H1 (cell line): ENCODE measurements around the gene VPS37D. TPM values are rescaled to one million over a fixed set of nuclear protein-coding genes. Genes with fewer than 3 reads are reported as not detected.

ENCODE experiments used
- E2F6 ChIP-seq: IDR thresholded peaks from 2 replicates; pipeline ENCODE4 v1.6.1; 2012; ENCODE audit warnings: inconsistent platforms
- EGR1 ChIP-seq: IDR thresholded peaks from 2 replicates; pipeline ENCODE4 v1.6.1; 2011; ENCODE audit warnings: low read depth, low read length, borderline replicate concordance
- MAFK ChIP-seq: IDR thresholded peaks from 2 replicates; pipeline ENCODE4 v1.6.1; 2012; ENCODE audit warnings: low read depth, mild to moderate bottlenecking, improper control_type of control experiment, low read length
- TCF12 ChIP-seq: IDR thresholded peaks from 2 replicates; pipeline ENCODE4 v1.6.1; 2011; ENCODE audit warnings: low read depth, mild to moderate bottlenecking, low read length
- polyA plus RNA-seq, 7 experiments: library from polyadenylated mRNA; depleted of rRNA in 3 of 7; stranded (reverse) in 5 of 7; unstranded in 2 of 7; fragments of >200 nt in 5 of 7; fragments of 200-250 nt in 2 of 7; gene quantifications; 1 replicate in 5 of 7; 2 replicates in 1 of 7; 4 replicates in 1 of 7; pipeline versions ENCODE4 v1.2.1 to v1.2.3, GENCODE V29; 2011 to 2013; ENCODE audit warnings: missing spikeins in 2 of 7, mixed read lengths in 2 of 7
- total RNA-seq: library from RNA; stranded (reverse); fragmentation: NEBNext Ultra II Directional; extraction: Animal tissue kit (Norgen Biotek cat#: 25700); gene quantifications from 2 replicates; pipeline ENCODE4 v1.2.1, GENCODE V29; 2021

The VPS37D gene
- total and polyA plus RNA-seq, 2 of the 8 experiments (the other 6 are each of a cell fraction or from before 2014, with no cell fraction given): 3.4 to 5.0 TPM

- TF ChIP-seq E2F6 (no peak), MAFK (no peak), EGR1 (no peak), TCF12 (no peak)
Observed at GRCh38 chr7:73648593-73649332, 18.9 kb upstream of the VPS37D start (continued).
